Neural cell (in vitro differentiated cells): ENCODE results near the gene GALR3. TPM values are rescaled to one million over a fixed set of nuclear protein-coding genes. Genes with fewer than 3 reads are reported as not detected.

Source experiments
- H2AFZ ChIP-seq: fragments of 200-600, 300-800 bp; sonication (generic), shearing (Covaris generic); 2 replicates; pipeline ENCODE4 v1.6.0; 2014; ENCODE audit warnings: low read depth, mild to moderate bottlenecking, antibody characterized with exemption, low read length, moderate library complexity
- H3F3A ChIP-seq: fragments of 200-600 bp; shearing (Covaris generic); 2 replicates; pipeline ENCODE4 v1.6.1; 2016; ENCODE audit warnings: mild to moderate bottlenecking, moderate library complexity, mixed read lengths, antibody characterized with exemption, low read length; ENCODE audit not compliant: insufficient read depth, poor library complexity, severe bottlenecking
- H3K27ac ChIP-seq: fragments of 200-600, 300-800 bp; sonication (generic), shearing (Covaris generic); 2 replicates; pipeline ENCODE4 v1.5.1; 2014; ENCODE audit warnings: mild to moderate bottlenecking, low read length, moderate library complexity
- H3K27me3 ChIP-seq: fragments of 300-800, 200-600 bp; sonication (generic), shearing (Covaris generic); 2 replicates; pipeline ENCODE4 v1.6.0; 2014; ENCODE audit warnings: mild to moderate bottlenecking, low read depth, low read length, moderate library complexity; ENCODE audit not compliant: insufficient read depth
- H3K36me3 ChIP-seq: fragments of 300-800, 200-600 bp; sonication (generic), shearing (Covaris generic); 2 replicates; pipeline ENCODE4 v1.5.1; 2014; ENCODE audit warnings: mild to moderate bottlenecking, antibody characterized with exemption, low read length, moderate library complexity; ENCODE audit not compliant: insufficient read depth
- H3K4me2 ChIP-seq: fragments of 300-800, 200-600 bp; sonication (generic), shearing (Covaris generic); 2 replicates; pipeline ENCODE4 v1.6.0; 2014; ENCODE audit warnings: mild to moderate bottlenecking, low read length
- H3K4me3 ChIP-seq: fragments of 300-800, 200-600 bp; sonication (generic), shearing (Covaris generic); 2 replicates; pipeline ENCODE4 v1.5.1; 2014; ENCODE audit warnings: mild to moderate bottlenecking, low read length, moderate library complexity
- H3K79me2 ChIP-seq: fragments of 200-600 bp; shearing (Covaris generic); replicated peaks from 2 replicates; pipeline ENCODE4 v1.6.0; 2014; ENCODE audit warnings: mild to moderate bottlenecking, low read length, moderate library complexity; ENCODE audit not compliant: insufficient read depth
- H3K9ac ChIP-seq: fragments of 300-800, 200-600 bp; sonication (generic), shearing (Covaris generic); 2 replicates; pipeline ENCODE4 v1.6.1; 2016; ENCODE audit warnings: mild to moderate bottlenecking, low read length, mixed read lengths
- H3K9me2 ChIP-seq: fragments of 200-600 bp; shearing (Covaris generic); 2 replicates; pipeline ENCODE4 v1.6.1; 2016; ENCODE audit warnings: mild to moderate bottlenecking, low read length, mixed read lengths; ENCODE audit not compliant: insufficient read depth
- H3K9me3 ChIP-seq: fragments of 200-600, 300-800 bp; sonication (generic), shearing (Covaris generic); 2 replicates; pipeline ENCODE4 v1.6.1; 2016; ENCODE audit warnings: mild to moderate bottlenecking, mixed run types, low read length, moderate library complexity, mixed read lengths
- H4K20me1 ChIP-seq: fragments of 200-600 bp; shearing (Covaris generic); 2 replicates; pipeline ENCODE4 v1.6.1; 2016; ENCODE audit warnings: mild to moderate bottlenecking, mixed run types; ENCODE audit not compliant: insufficient read depth
- CTCF ChIP-seq: fragments of 450-650 bp; IDR thresholded peaks from 2 replicates; pipeline ENCODE4 v1.5.1; 2014; ENCODE audit warnings: antibody characterized with exemption, mild to moderate bottlenecking, moderate library complexity; ENCODE audit not compliant: poor library complexity, severe bottlenecking
- EP300 ChIP-seq: fragments of 450-650 bp; conservative IDR thresholded peaks from 2 replicates; pipeline ENCODE4 v1.6.1; 2014; ENCODE audit warnings: antibody characterized with exemption, mild to moderate bottlenecking, moderate library complexity; ENCODE audit not compliant: poor library complexity, severe bottlenecking
- EZH2 ChIP-seq: fragments of 200-600, 300-800 bp; shearing (Covaris generic), sonication (generic); IDR thresholded peaks from 2 replicates; pipeline ENCODE4 v1.6.1; 2014; ENCODE audit warnings: antibody characterized with exemption, low read length, borderline replicate concordance, mild to moderate bottlenecking; ENCODE audit not compliant: insufficient read depth, poor library complexity, severe bottlenecking
- MXI1 ChIP-seq: fragments of 450-650 bp; conservative IDR thresholded peaks from 2 replicates; pipeline ENCODE4 v1.6.1; 2014; ENCODE audit warnings: antibody characterized with exemption, mild to moderate bottlenecking; ENCODE audit not compliant: poor library complexity, severe bottlenecking
- POLR2AphosphoS5 ChIP-seq: IDR thresholded peaks from 2 replicates; pipeline ENCODE4 v1.6.1; 2012
- RAD21 ChIP-seq: fragments of 450-650 bp; conservative IDR thresholded peaks from 2 replicates; pipeline ENCODE4 v1.6.1; 2014; ENCODE audit warnings: antibody characterized with exemption, mild to moderate bottlenecking, moderate library complexity
- REST ChIP-seq: IDR thresholded peaks from 2 replicates; pipeline ENCODE4 v1.6.1; 2012; ENCODE audit warnings: borderline replicate concordance
- SMC3 ChIP-seq: fragments of 450-650 bp; conservative IDR thresholded peaks from 2 replicates; pipeline ENCODE4 v1.6.1; 2014; ENCODE audit warnings: antibody characterized with exemption, mild to moderate bottlenecking, moderate library complexity; ENCODE audit not compliant: poor library complexity
- TAF1 ChIP-seq: IDR thresholded peaks from 2 replicates; pipeline ENCODE4 v1.6.1; 2012; ENCODE audit warnings: low read depth
- polyA plus RNA-seq: library from polyadenylated mRNA; depleted of rRNA; stranded (reverse); fragments of >200 nt; gene quantifications from 2 replicates; pipeline ENCODE4 v1.2.3, GENCODE V29; 2014

Gene GALR3
- polyA plus RNA-seq, 1 donor from 2014 or later, result 0.73 TPM

DNA sequence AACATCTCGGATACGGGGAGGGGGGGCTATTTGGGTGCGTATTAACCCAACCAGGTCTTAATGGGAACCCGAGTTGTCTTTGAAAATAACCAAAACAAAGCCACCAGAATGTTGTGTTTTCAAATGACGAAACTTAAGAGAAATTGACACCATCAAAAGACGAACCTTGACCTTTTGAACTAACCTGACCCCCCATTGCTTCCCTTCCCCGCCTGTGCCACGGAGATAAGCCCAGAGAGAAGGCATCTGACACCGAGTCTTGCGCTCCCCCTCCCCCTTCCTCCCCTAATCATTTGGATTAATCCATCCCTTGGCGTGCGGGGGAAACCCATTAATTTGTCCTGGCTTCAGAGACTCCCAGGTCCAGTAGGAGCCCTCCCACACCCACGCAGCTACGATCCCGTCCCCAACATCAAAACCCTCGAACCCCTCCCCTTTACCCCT, 20.0 kb upstream of the GALR3 start:
- H3K36me3 ChIP-seq, result no peaks in the 10 kb centered on the region
- H3K79me2 ChIP-seq, result no peaks in the 10 kb centered on the region
- peak overlapping the region; percentile 89 for H3K4me3 ChIP-seq
- peak overlapping the region; percentile 84 for H3K9ac ChIP-seq
- TF ChIP-seq EZH2, result no peak
- TF ChIP-seq CTCF, result no peak
- TF ChIP-seq REST, result no peak
- no peak for TF ChIP-seq RAD21
- no peak for TF ChIP-seq POLR2AphosphoS5
- no peak for TF ChIP-seq TAF1
- no peak for TF ChIP-seq MXI1
- no peak for TF ChIP-seq SMC3
- TF ChIP-seq EP300, result no peak
- peaks cover 5% of the 10 kb centered on the region for H3F3A ChIP-seq
- H3K9me2 ChIP-seq, result no peaks in the 10 kb centered on the region
- peaks cover 42% of the 10 kb centered on the region for H3K27me3 ChIP-seq
- no peaks in the 10 kb centered on the region for H3K9me3 ChIP-seq
- H3K27ac ChIP-seq, result no peak overlapping the region
- H3K4me2 ChIP-seq, result peak overlapping the region; percentile 88
- H4K20me1 ChIP-seq, result no peaks in the 10 kb centered on the region
- no peak overlapping the region for H2AFZ ChIP-seq

DNA sequence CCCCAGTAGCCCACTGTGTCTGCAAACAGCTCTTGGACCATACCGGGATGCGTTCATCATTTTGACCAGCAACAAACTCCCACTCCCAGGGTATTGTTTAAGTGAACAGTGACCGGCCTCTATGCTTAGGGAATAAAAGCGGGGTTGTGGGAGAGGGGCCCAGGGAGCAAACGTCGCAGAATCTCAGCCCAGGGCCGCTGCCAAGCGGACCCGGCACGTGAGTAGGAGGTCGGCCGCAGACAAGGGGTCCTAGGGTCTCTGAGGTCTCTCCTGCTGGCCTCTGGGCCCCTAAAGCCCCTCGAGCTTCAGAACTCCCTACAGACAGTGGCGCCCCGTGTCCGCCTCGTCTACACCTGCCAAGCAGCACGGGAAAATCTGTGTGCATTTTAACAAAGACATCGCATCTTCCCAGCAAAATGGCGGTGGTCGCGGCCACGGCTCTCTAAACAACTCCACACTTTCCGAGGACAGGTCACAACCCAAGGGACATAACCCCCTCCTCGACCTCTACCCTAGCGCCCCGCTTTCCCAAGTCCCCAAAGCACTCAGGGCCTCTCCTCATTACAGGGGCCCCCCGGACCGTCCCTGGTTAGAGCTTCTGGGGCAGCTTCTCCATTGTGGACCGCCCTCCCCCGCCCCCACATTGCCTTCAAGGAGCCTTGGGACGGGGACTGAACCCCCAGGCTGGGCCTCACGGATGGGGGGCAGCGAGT, 19.4 kb upstream of the GALR3 start:
- peaks cover 42% of the 10 kb centered on the region for H3K27me3 ChIP-seq
- no peak overlapping the region for H3K4me3 ChIP-seq
- H3K79me2 ChIP-seq, result no peaks in the 10 kb centered on the region
- no peaks in the 10 kb centered on the region for H4K20me1 ChIP-seq
- no peak overlapping the region for H3K4me2 ChIP-seq
- no peaks in the 10 kb centered on the region for H3K36me3 ChIP-seq
- H2AFZ ChIP-seq, result no peak overlapping the region
- H3K9ac ChIP-seq, result no peak overlapping the region
- H3F3A ChIP-seq, result peaks cover 8% of the 10 kb centered on the region
- no peaks in the 10 kb centered on the region for H3K9me2 ChIP-seq
- H3K9me3 ChIP-seq, result no peaks in the 10 kb centered on the region
- H3K27ac ChIP-seq, result no peak overlapping the region
- no peak for TF ChIP-seq EP300
- no peak for TF ChIP-seq REST
- TF ChIP-seq TAF1, result no peak
- TF ChIP-seq MXI1, result no peak
- TF ChIP-seq POLR2AphosphoS5, result no peak
- TF ChIP-seq SMC3, result no peak
- TF ChIP-seq RAD21, result no peak
- no peak for TF ChIP-seq CTCF
- TF ChIP-seq EZH2, result no peak
